H9 (cell line): ENCODE measurements around the gene ZNF544. TPM values are rescaled to one million over a fixed set of nuclear protein-coding genes. Genes with fewer than 3 reads are reported as not detected.

ENCODE experiments used
- DNase-seq: peaks from one replicate; pipeline ENCODE4 v3.0.0-alpha.2; 2017
- H2AFZ ChIP-seq: one replicate; pipeline ENCODE4 v1.6.1; 2013; ENCODE audit warnings: mild to moderate bottlenecking, low read length, control low read depth, moderate library complexity
- H2AK5ac ChIP-seq: 2 replicates; pipeline ENCODE4 v1.6.1; 2013; ENCODE audit warnings: low read length, control low read depth, mixed read lengths; ENCODE audit not compliant: insufficient read length
- H2BK120ac ChIP-seq: one replicate; pipeline ENCODE4 v1.6.1; 2013; ENCODE audit warnings: low read depth, mild to moderate bottlenecking, low read length, control low read depth, inconsistent platforms; ENCODE audit not compliant: poor library complexity, severe bottlenecking
- H2BK12ac ChIP-seq: 2 replicates; pipeline ENCODE4 v1.6.1; 2013; ENCODE audit warnings: low read length, control low read depth, mixed read lengths, low read depth; ENCODE audit not compliant: insufficient read length
- H2BK15ac ChIP-seq: 2 replicates; pipeline ENCODE4 v1.6.1; 2013; ENCODE audit warnings: low read depth, low read length, control low read depth
- H2BK20ac ChIP-seq: one replicate; pipeline ENCODE4 v1.6.1; 2013; ENCODE audit warnings: low read depth, mild to moderate bottlenecking, low read length, control low read depth, inconsistent platforms; ENCODE audit not compliant: poor library complexity, severe bottlenecking
- H2BK5ac ChIP-seq: 2 replicates; pipeline ENCODE4 v1.6.1; 2013; ENCODE audit warnings: low read length, control low read depth, mixed read lengths; ENCODE audit not compliant: insufficient read length
- H3K14ac ChIP-seq: 2 replicates; pipeline ENCODE4 v1.6.1; 2013; ENCODE audit warnings: low read length, control low read depth; ENCODE audit not compliant: insufficient read depth
- H3K18ac ChIP-seq: 2 replicates; pipeline ENCODE4 v1.6.1; 2013; ENCODE audit warnings: low read depth, mild to moderate bottlenecking, mixed read lengths, low read length, control low read depth; ENCODE audit not compliant: insufficient read length
- H3K23ac ChIP-seq: 2 replicates; pipeline ENCODE4 v1.6.1; 2013; ENCODE audit warnings: low read length, control low read depth, mixed read lengths, low read depth; ENCODE audit not compliant: insufficient read length
- H3K23me2 ChIP-seq: 2 replicates; pipeline ENCODE4 v1.6.1; 2013; ENCODE audit warnings: low read depth, mild to moderate bottlenecking, mixed read lengths, low read length, control low read depth; ENCODE audit not compliant: insufficient read length, poor library complexity, severe bottlenecking
- H3K27ac ChIP-seq: 2 replicates; pipeline ENCODE4 v1.5.1; 2013; ENCODE audit warnings: low read length, control low read depth, mixed read lengths, low read depth; ENCODE audit not compliant: insufficient read length
- H3K27me3 ChIP-seq: 2 replicates; pipeline ENCODE4 v1.6.1; 2013; ENCODE audit warnings: low read length, control low read depth, inconsistent platforms; ENCODE audit not compliant: insufficient read depth
- H3K4ac ChIP-seq: 2 replicates; pipeline ENCODE4 v1.6.1; 2013; ENCODE audit warnings: low read depth, mild to moderate bottlenecking, control low read depth, inconsistent platforms, low read length, moderate library complexity
- H3K4me1 ChIP-seq: 2 replicates; pipeline ENCODE4 v1.6.1; 2013; ENCODE audit warnings: low read length, control low read depth, inconsistent platforms; ENCODE audit not compliant: insufficient read depth
- H3K4me2 ChIP-seq: 2 replicates; pipeline ENCODE4 v1.6.1; 2013; ENCODE audit warnings: low read length, control low read depth, mixed read lengths; ENCODE audit not compliant: insufficient read length, insufficient read depth
- H3K56ac ChIP-seq: 2 replicates; pipeline ENCODE4 v1.6.1; 2013; ENCODE audit warnings: low read depth, mild to moderate bottlenecking, mixed read lengths, low read length, control low read depth; ENCODE audit not compliant: insufficient read length
- H3K79me1 ChIP-seq: 2 replicates; pipeline ENCODE4 v1.6.1; 2013; ENCODE audit warnings: low read depth, mild to moderate bottlenecking, moderate library complexity, low read length, control low read depth, inconsistent platforms; ENCODE audit not compliant: insufficient read depth, poor library complexity, severe bottlenecking
- H3K79me2 ChIP-seq: 2 replicates; pipeline ENCODE4 v1.6.1; 2013; ENCODE audit warnings: low read length, control low read depth, inconsistent platforms; ENCODE audit not compliant: insufficient read depth
- H3K9ac ChIP-seq: 2 replicates; pipeline ENCODE4 v1.6.1; 2013; ENCODE audit warnings: low read length, control low read depth, mixed read lengths; ENCODE audit not compliant: insufficient read length; ENCODE audit errors: extremely low read depth
- H3K9me3 ChIP-seq: one replicate; pipeline ENCODE4 v1.6.1; 2013; ENCODE audit warnings: low read depth, low read length, inconsistent platforms; ENCODE audit not compliant: control insufficient read depth
- H3T11ph ChIP-seq: one replicate; pipeline ENCODE4 v1.6.1; 2013; ENCODE audit warnings: mild to moderate bottlenecking, low read length, control low read depth, inconsistent platforms
- H4K20me1 ChIP-seq: one replicate; pipeline ENCODE4 v1.6.1; 2013; ENCODE audit not compliant: control insufficient read depth, insufficient read length, insufficient read depth
- H4K5ac ChIP-seq: 2 replicates; pipeline ENCODE4 v1.6.1; 2013; ENCODE audit warnings: low read depth, mild to moderate bottlenecking, mixed read lengths, low read length, control low read depth; ENCODE audit not compliant: insufficient read length
- H4K8ac ChIP-seq: replicated peaks from 2 replicates; pipeline ENCODE4 v1.6.1; 2013; ENCODE audit warnings: low read length, control low read depth, mixed read lengths, low read depth; ENCODE audit not compliant: insufficient read length
- H4K91ac ChIP-seq: 2 replicates; pipeline ENCODE4 v1.6.1; 2013; ENCODE audit warnings: low read depth, mild to moderate bottlenecking, moderate library complexity, mixed read lengths, low read length, control low read depth; ENCODE audit not compliant: insufficient read length
- H3K27ac Mint-ChIP-seq, 3 experiments: 2 replicates in 2 of 3; 3 replicates in 1 of 3; pipeline ENCODE4 v1.8.0; 2020 to 2021; ENCODE audit warnings: mixed read lengths in 3 of 3, mild to moderate bottlenecking in 1 of 3, moderate library complexity in 1 of 3
- H3K27me3 Mint-ChIP-seq: 2 replicates; pipeline ENCODE4 v1.8.0; 2021; ENCODE audit warnings: low read depth, mild to moderate bottlenecking, moderate library complexity, mixed read lengths
- H3K36me3 Mint-ChIP-seq, 3 experiments: 2 replicates in 2 of 3; 3 replicates in 1 of 3; pipeline ENCODE4 v1.8.0; 2020 to 2021; ENCODE audit warnings: low read depth in 3 of 3, mixed read lengths in 3 of 3; ENCODE audit not compliant: insufficient read depth in 1 of 3
- H3K4me1 Mint-ChIP-seq, 2 experiments: 2 replicates each; pipeline ENCODE4 v1.8.0; 2020; ENCODE audit warnings: mixed read lengths in 2 of 2
- H3K4me3 Mint-ChIP-seq, 2 experiments: 2 replicates in 1 of 2; 3 replicates in 1 of 2; pipeline ENCODE4 v1.8.0; 2020 to 2021; ENCODE audit warnings: mild to moderate bottlenecking in 2 of 2, mixed read lengths in 2 of 2, moderate library complexity in 1 of 2
- H3K9me3 Mint-ChIP-seq, 2 experiments: 2 replicates in 1 of 2; 3 replicates in 1 of 2; pipeline ENCODE4 v1.8.0; 2020; ENCODE audit warnings: mild to moderate bottlenecking in 2 of 2, mixed read lengths in 2 of 2, moderate library complexity in 1 of 2
- CTCF ChIP-seq: fragments of 200-600 bp; sonication (generic); conservative IDR thresholded peaks from 3 replicates; pipeline ENCODE4 v1.8.0; 2021; ENCODE audit warnings: antibody characterized with exemption, mild to moderate bottlenecking
- WGBS: extraction: QIAGEN DNeasy Blood & Tissue Kit; methylation state at CpG from one replicate; pipeline ENCODE4 v1.1.7; 2013; ENCODE audit warnings: missing lambda C conversion rate, low lambda C conversion rate, mixed read lengths; ENCODE audit not compliant: insufficient read length; ENCODE audit errors: extremely low coverage; 5-methylcytosine and 5-hydroxymethylcytosine counted together
- total RNA-seq: library from RNA; stranded (reverse); gene quantifications from 2 replicates; pipeline ENCODE4 v1.2.1, GENCODE V29; 2021

ZNF544 gene
- total RNA-seq, 1 experiment from 2014 or later: 97.2 TPM

GRCh38 chr19:58291943-58292342 lies 63.2 kb downstream of the ZNF544 start:
- H3K79me2 ChIP-seq: peaks cover 1% of the 10 kb centered on the region; the same call in 1 of the 2 replicates
- no peak overlapping the region for H2BK5ac ChIP-seq
- H2AK5ac ChIP-seq: no peak overlapping the region
- Mint-ChIP-seq H3K9me3 (peaks cover 2 to 9% of the 10 kb centered on the region in 2 experiments; a peak in 3 of 5 replicates), H3K27ac (no peak overlapping the region), H3K4me1 (no peaks in the 10 kb centered on the region; a peak in 1 of 4 replicates), H3K4me3 (no peak overlapping the region; a peak in 1 of 5 replicates), H3K36me3 (peaks cover 72 to 93% (median 91%) of the 10 kb centered on the region in 3 experiments), H3K27me3 (no peaks in the 10 kb centered on the region)
- no peak overlapping the region for H3K23ac ChIP-seq
- no peaks in the 10 kb centered on the region for H4K20me1 ChIP-seq
- no peak overlapping the region for H2AFZ ChIP-seq
- no peak overlapping the region for H3K56ac ChIP-seq
- H3K4me1 ChIP-seq: no peaks in the 10 kb centered on the region
- WGBS: no CpG with 5 or more reads among the region's 7 CpGs
- no peak overlapping the region for H3T11ph ChIP-seq
- no peaks in the 10 kb centered on the region for H3K23me2 ChIP-seq
- H3K4ac ChIP-seq: no peak overlapping the region
- H3K9me3 ChIP-seq: no peaks in the 10 kb centered on the region
- no peak for TF ChIP-seq CTCF
- no peak overlapping the region for H3K14ac ChIP-seq
- H3K27ac ChIP-seq: no peak overlapping the region
- no peak overlapping the region for H4K91ac ChIP-seq
- H4K8ac ChIP-seq: no peak overlapping the region
- no peak for DNase-seq
- no peak overlapping the region for H3K9ac ChIP-seq
- H3K27me3 ChIP-seq: no peaks in the 10 kb centered on the region
- no peak overlapping the region for H2BK120ac ChIP-seq
- no peak overlapping the region for H4K5ac ChIP-seq
- H3K4me2 ChIP-seq: no peak overlapping the region
- no peak overlapping the region for H2BK15ac ChIP-seq
- no peak overlapping the region for H3K18ac ChIP-seq
- H2BK20ac ChIP-seq: no peak overlapping the region
- peaks cover 3% of the 10 kb centered on the region for H3K79me1 ChIP-seq
- no peak overlapping the region for H2BK12ac ChIP-seq
